Measurements from ENCODE around the gene CUBN.

CUBN gene

DNA sequence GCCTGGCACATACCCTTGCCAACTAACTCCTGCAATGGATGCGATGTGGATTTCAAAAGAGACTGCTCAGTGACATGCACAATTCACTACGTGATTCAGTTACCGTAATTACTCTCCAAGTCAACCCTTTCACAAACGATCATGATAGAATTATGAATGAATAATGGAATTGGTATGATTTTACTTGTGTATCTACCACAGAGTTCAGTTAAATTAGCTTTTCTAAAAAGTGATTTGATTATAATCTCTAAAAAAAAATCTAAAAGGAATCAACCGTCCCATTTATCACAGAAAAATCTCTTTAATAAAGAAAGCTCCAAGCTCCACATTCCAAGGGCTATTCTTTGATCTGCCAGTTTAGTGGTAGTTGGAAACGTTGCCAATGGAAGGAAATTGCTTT is 282.0 kb downstream of the CUBN start:
- in situ Hi-C loops (cut with MboI; ENCODE audit: low sequenced_read_pairs), result loop anchor here (5.0 to 25.0 kb wide), 2 partner anchors 405 to 590 kb away; no protein-coding TSS in a partner anchor

- in situ Hi-C loops (cut with MboI; ENCODE audit: low sequenced_read_pairs), result loop anchor here (5.0 to 25.0 kb wide), 2 partner anchors 407 to 592 kb away; no protein-coding TSS in a partner anchor
These were observed 284.4 kb downstream of the CUBN start for GRCh38 chr10:16845248-16845647.

DNA sequence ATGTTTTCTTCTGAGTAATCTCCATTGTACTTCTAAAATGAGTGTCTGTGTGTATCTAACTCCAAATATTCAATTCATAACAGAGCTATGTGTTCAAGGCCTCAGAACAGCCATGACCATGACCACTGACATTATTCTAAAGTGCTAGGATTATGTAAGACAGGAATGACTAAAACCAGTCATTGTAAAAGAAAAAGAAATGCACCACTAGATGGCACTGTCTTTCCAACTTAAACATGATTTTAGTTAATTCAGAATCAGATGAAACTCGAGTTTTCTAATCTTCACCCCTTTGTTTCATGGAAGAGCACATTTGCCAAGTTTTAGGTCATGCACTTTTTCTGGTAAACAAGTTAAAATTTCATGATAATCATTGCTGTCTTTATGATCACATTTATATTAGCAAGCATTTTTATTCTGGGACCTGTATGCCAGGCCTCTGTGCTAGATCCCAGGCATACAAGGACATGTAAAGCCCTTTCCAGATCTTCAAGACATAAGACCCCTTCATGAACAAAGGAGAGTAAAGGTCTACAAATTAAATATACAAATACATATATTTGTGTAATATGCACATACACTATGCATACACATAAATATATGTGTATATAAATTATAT is 286.2 kb downstream of the CUBN start:
- in situ Hi-C loops (cut with MboI; ENCODE audit: low sequenced_read_pairs), result loop anchor here (25.0 kb wide), 1 partner anchor 594 kb away; no protein-coding TSS in a partner anchor

GRCh38 chr10:16835228-16835627 is 294.4 kb downstream of the CUBN start:
- in situ Hi-C loops (cut with MboI; ENCODE audit: low sequenced_read_pairs), result loop anchor here (25.0 kb wide), 1 partner anchor 602 kb away; no protein-coding TSS in a partner anchor

DNA sequence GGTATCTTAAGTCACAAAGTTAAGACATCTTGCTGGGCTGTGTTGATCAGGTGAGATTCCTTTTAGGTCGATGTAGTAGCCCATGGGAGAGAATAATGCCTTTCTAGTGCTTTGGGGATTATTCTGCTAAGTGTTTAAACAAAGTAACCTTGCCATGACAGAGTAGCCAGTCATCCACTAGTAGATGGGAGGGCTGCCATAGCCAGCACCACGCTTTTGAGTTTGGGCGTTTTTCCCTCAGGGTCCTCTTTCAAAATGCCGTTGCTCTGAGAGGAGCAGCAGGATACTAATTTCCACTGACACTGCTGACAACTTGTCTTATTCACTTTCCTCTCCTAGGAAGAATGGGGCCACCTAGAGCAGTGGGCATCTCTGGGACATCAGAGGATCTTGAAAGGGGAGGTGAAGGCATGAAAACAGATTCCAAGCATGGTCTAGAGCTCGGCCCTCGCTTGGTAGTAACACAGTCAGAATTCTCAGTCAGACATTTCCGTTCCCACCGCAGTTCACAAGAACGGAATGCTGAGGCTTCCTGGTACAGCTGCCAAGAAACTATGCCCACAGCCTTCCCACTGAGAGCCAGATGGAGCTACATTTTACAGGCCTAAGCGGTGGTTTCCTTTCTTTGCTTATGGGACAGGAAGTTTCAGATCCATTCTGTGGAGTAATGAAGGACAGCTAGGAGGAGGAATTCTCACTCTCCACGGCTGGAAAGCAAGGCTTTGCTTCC is 297.1 kb downstream of the CUBN start:
- in situ Hi-C loops (cut with MboI; ENCODE audit: low sequenced_read_pairs), result loop anchor here (25.0 kb wide), 1 partner anchor 605 kb away; no protein-coding TSS in a partner anchor

DNA sequence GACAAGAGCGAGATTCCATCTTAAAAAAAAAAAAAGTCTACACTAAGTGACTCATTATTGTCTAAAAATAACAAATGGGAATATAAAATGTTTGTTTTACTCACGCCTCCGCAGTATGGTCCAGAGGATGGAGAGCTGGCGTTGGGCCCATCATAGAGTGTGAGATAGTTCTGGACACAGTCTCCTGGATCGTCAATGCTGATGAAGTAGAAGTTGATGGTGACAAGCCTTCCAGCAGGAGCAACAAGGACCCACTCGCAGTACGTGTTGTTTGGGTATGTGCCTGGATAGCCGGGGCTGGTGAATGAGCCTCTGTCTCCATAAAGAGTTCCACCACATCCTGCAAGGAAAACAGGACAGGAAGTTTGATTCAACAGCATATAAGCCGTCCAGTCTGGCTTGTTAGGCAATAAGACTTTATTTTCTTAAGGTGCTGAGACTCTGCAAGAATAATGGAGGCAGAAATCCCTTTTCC is 300.9 kb downstream of the CUBN start:
- in situ Hi-C loops (cut with MboI; ENCODE audit: low sequenced_read_pairs), result loop anchor here (25.0 kb wide), 1 partner anchor 609 kb away; no protein-coding TSS in a partner anchor

- in situ Hi-C loops (cut with MboI; ENCODE audit: low sequenced_read_pairs), result loop anchor here (25.0 kb wide), 1 partner anchor 609 kb away; no protein-coding TSS in a partner anchor
These were observed 301.5 kb downstream of the CUBN start for GRCh38 chr10:16828114-16828568.

- in situ Hi-C loops (cut with MboI; ENCODE audit: low sequenced_read_pairs), result loop anchor here (25.0 kb wide), 1 partner anchor 610 kb away; no protein-coding TSS in a partner anchor
These were observed 302.1 kb downstream of the CUBN start for GRCh38 chr10:16827474-16827873.

DNA sequence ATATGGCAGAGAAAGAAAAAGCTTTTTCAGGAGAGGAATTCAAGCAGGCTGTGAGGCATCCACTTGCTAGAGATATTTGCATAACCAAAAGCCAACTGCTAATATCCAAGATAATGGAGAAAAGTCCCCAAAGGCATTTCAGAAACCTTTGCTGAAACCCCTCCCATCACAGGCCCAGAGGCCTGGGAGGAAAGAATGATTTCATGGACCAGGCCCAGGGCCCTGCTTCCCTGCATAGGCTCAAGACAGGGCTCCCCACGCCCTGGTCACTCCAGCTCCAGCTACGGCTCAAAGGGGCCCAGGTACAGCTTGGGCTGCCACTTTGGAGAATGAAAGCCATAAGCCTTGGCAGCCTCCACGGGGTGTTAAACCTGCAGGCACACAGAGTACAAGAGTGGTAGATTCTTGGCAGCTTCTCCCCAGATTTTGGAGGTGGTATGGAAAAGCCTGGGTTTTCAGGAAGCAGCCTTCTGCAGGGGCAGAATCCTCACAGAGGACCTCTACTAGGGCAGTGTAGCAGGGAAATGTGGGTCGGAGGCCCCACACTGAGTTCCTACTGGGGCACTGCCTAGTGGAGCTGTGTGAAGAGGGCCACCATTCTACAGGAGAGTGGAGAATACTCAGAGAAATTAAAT is 306.8 kb downstream of the CUBN start:
- in situ Hi-C loops (cut with MboI; ENCODE audit: low sequenced_read_pairs), result no loop called here

- in situ Hi-C loops (cut with MboI; ENCODE audit: low sequenced_read_pairs), result no loop called here
These were observed 307.6 kb downstream of the CUBN start for GRCh38 chr10:16822027-16822426.

GRCh38 chr10:16820421-16820820 is 309.2 kb downstream of the CUBN start:
- in situ Hi-C loops (cut with MboI; ENCODE audit: low sequenced_read_pairs), result no loop called here

DNA sequence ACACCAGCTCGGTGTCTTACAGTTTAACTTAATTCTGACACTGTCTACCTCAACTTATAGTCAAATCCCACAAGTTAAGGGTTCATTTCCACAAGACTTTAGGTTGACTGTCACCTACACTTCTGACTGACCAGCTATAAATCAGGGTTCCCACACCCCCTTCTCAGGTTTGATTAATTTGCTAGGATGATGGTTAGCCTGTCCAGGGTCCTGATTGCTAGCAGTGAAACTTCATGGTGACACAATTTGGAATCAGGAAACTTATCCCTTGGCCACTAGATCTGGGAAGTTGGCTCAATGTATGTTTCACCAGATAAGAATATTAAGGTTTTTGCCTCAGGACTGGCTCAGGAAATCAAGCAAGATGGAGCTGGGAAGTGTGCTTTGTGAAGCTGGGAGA is 309.6 kb downstream of the CUBN start:
- in situ Hi-C loops (cut with MboI; ENCODE audit: low sequenced_read_pairs), result no loop called here

- in situ Hi-C loops (cut with MboI; ENCODE audit: low sequenced_read_pairs), result no loop called here
These were observed 310.2 kb downstream of the CUBN start for GRCh38 chr10:16819436-16819835.

DNA sequence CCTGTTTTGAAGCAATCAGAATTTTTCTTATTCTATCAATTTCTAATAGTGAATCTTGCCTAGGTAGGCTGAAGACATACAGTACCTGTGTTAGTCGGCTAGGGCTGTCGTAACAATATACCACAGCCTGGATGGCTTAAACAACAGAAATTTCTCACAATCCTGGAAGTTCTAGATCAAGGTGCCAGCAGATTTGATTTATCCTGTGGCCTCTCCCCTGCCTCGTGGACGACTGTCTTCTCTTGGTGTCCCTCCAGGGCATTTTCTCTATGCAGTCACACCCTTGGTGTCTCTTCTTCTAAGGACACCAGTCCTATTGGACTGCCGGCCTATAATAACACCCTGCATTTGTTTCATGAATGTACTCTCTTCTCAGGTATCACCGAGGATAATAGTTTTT is 310.6 kb downstream of the CUBN start:
- in situ Hi-C loops (cut with MboI; ENCODE audit: low sequenced_read_pairs), result no loop called here

DNA sequence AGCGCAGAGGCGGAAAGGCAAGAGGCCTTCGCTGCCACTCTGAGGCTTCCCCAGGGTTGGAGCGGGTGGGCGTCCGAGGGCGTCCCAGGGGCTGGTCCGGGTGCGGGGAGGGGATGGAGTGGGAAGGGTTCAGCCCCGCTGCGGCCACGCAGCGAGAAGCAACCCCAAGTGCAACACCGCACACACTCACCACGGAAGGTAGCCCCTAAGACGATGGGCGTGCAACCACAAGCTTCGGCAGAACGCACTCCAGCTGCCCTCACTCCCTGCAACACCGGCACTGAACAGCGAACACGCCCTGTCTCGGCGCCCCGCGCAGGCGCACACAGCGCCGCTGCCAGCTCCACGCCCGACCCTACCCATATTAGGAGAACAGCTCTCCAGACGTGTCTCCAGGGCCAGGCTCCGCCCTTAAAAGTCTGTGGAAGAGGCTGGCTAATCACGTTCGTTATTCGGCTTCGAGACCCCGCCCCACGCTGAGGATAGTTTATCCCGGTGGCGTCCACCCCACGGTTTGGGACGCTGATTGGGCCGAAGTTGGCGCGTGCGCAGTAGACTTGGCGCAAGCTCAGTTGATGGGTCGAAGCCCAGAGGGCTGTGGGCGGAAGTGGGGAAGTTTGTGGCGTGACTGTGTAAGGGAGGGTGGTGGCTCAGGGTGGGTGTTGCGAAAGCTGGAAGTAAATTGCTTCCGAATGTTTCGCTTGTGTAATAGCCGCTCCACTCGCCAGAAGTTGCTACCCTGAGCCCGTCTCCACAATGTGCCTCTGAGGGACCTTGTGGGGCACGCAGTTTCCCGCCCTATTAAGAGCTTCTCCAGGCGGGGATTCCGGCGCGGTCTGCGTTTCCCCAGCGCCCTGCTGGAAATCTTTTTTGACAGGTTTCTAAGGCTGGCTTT is 312.2 kb downstream of the CUBN start, which contains the start of gene RSU1:
TSS of gene RSU1 (minus strand) at position 300 of the 895 bp plus-strand sequence. CDS start 343 bp downstream, outside the sequence.
- in situ Hi-C loops (cut with MboI; ENCODE audit: low sequenced_read_pairs), result no loop called here

DNA sequence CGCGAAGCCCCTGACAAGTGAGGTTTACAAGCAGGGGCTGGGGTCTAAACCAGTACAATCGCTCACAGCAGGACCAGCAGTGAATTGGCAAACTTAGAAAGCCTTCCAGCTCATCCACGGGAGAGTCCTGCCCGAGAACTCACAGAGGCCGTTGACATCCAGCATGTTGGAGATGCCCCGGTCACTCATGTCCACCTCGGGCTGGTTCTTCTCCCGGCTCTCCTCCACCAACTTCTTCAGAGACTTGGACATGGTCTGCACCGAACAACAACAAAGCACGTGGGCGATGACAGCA is 312.8 kb downstream of the CUBN start:
- in situ Hi-C loops (cut with MboI; ENCODE audit: low sequenced_read_pairs), result no loop called here

- in situ Hi-C loops (cut with MboI; ENCODE audit: low sequenced_read_pairs), result no loop called here
These were observed 313.4 kb downstream of the CUBN start for GRCh38 chr10:16816171-16816570.

GRCh38 chr10:16814012-16814411 is 315.6 kb downstream of the CUBN start:
- in situ Hi-C loops (cut with MboI; ENCODE audit: low sequenced_read_pairs), result no loop called here

- in situ Hi-C loops (cut with MboI; ENCODE audit: low sequenced_read_pairs), result no loop called here
These were observed 316.9 kb downstream of the CUBN start for GRCh38 chr10:16812676-16813075.

- in situ Hi-C loops (cut with MboI; ENCODE audit: low sequenced_read_pairs), result no loop called here
These were observed 317.8 kb downstream of the CUBN start for GRCh38 chr10:16811765-16812164.
